ENCODE measurements around the gene ZBED4. TPM values are rescaled to one million over a fixed set of nuclear protein-coding genes. Genes with fewer than 3 reads are reported as not detected.

The ZBED4 gene
- total and polyA plus RNA-seq, 2 experiments from 2014 or later: 11.1 to 18.4 TPM

GRCh38 chr22:49914256-49914655 is 60.6 kb downstream of the ZBED4 start:
- peaks cover 2% of the 10 kb centered on the region for H3K4me1 ChIP-seq (ENCODE audit: low read depth)
- DNase-seq (ENCODE audit: low read depth in 1 of 2, low spot score in 1 of 2): no peak

GRCh38 chr22:49915610-49916009 is 62.0 kb downstream of the ZBED4 start:
- H3K27me3 ChIP-seq: no peaks in the 10 kb centered on the region
- TF ChIP-seq CTCF (IDR thresholded peaks at IDR 0.05; ENCODE audit: low read depth, low read length): no peak
- H3K4me1 ChIP-seq (ENCODE audit: low read depth): peaks cover 6% of the 10 kb centered on the region
- peaks cover 4% of the 10 kb centered on the region for H3K36me3 ChIP-seq
- no peak for DNase-seq (ENCODE audit: low read depth in 1 of 2, low spot score in 1 of 2)
- no peak overlapping the region for H3K27ac ChIP-seq
- no peak overlapping the region for H3K4me3 ChIP-seq
- no peaks in the 10 kb centered on the region for H3K9me3 ChIP-seq (ENCODE audit: low read depth)

More at GRCh38 chr22:49914256-49914655, 60.6 kb downstream of the ZBED4 start:
- H3K9me3 ChIP-seq (ENCODE audit: low read depth): no peaks in the 10 kb centered on the region
- peaks cover 4% of the 10 kb centered on the region for H3K36me3 ChIP-seq
- H3K27ac ChIP-seq: no peak overlapping the region
- no peak overlapping the region for H3K4me3 ChIP-seq
- H3K27me3 ChIP-seq: no peaks in the 10 kb centered on the region
- TF ChIP-seq CTCF (IDR thresholded peaks at IDR 0.05; ENCODE audit: low read depth, low read length): no peak

- no peak for DNase-seq (ENCODE audit: low read depth in 1 of 2, low spot score in 1 of 2)
- Histone ChIP-seq H3K4me3 (no peak overlapping the region), H3K36me3 (peaks cover 4% of the 10 kb centered on the region), H3K27ac (no peak overlapping the region), H3K9me3 (ENCODE audit: low read depth) (no peaks in the 10 kb centered on the region), H3K27me3 (no peaks in the 10 kb centered on the region), H3K4me1 (ENCODE audit: low read depth) (peaks cover 6% of the 10 kb centered on the region)
- no peak for TF ChIP-seq CTCF (IDR thresholded peaks at IDR 0.05; ENCODE audit: low read depth, low read length)
Observed at GRCh38 chr22:49916831-49917230, 63.2 kb downstream of the ZBED4 start.

- no peak for TF ChIP-seq CTCF (IDR thresholded peaks at IDR 0.05; ENCODE audit: low read depth, low read length)
- Histone ChIP-seq H3K27me3 (no peaks in the 10 kb centered on the region), H3K27ac (peak within 1 kb of the TSS; percentile 98), H3K9me3 (ENCODE audit: low read depth) (no peaks in the 10 kb centered on the region), H3K4me1 (ENCODE audit: low read depth) (peaks cover 6% of the 10 kb centered on the region), H3K36me3 (no peaks in the 10 kb centered on the region), H3K4me3 (peak within 1 kb of the TSS; percentile 74)
- DNase-seq (ENCODE audit: low read depth in 1 of 2, low spot score in 1 of 2): peak; percentile 99
Observed at GRCh38 chr22:49917974-49918910, 64.6 kb downstream of the ZBED4 start, which contains the start of the genes ALG12 and CRELD2. Gene ALG12, minus strand, starts transcription at chr22:49918438. Its CDS starts 4,673 bp downstream, at chr22:49913765. Gene CRELD2, plus strand, starts transcription at chr22:49918634. Its CDS starts 136 bp downstream, at chr22:49918770.

GRCh38 chr22:49918911-49919881 is 65.6 kb downstream of the ZBED4 start:
- DNase-seq (ENCODE audit: low read depth in 1 of 2, low spot score in 1 of 2): no peak

More at GRCh38 chr22:49918911-49919881, 65.6 kb downstream of the ZBED4 start:
- H3K36me3 ChIP-seq: no peaks in the 10 kb centered on the region
- peak overlapping the region; percentile 74 for H3K4me3 ChIP-seq
- no peaks in the 10 kb centered on the region for H3K9me3 ChIP-seq (ENCODE audit: low read depth)
- no peaks in the 10 kb centered on the region for H3K27me3 ChIP-seq
- peak overlapping the region; percentile 61 for H3K27ac ChIP-seq
- H3K4me1 ChIP-seq (ENCODE audit: low read depth): peaks cover 6% of the 10 kb centered on the region
- no peak for TF ChIP-seq CTCF (IDR thresholded peaks at IDR 0.05; ENCODE audit: low read depth, low read length)

Data from cardiac muscle cell (in vitro differentiated cells and primary cell).